Activated naive CD8-positive, alpha-beta T cell treated with anti-CD3 and anti-CD28 coated beads, Interleukin-2, amount 50 U/mL, for 16 hours (primary cell): ENCODE results near the gene OR2T35.

Experiments
- DNase-seq: peaks from one replicate; pipeline ENCODE4 v3.0.0-alpha.2; 2020; ENCODE audit warnings: low read depth, low spot score

The OR2T35 gene

GRCh38 chr1:248627971-248628844 lies 16.9 kb downstream of the OR2T35 start:
- no peak for DNase-seq

DNA sequence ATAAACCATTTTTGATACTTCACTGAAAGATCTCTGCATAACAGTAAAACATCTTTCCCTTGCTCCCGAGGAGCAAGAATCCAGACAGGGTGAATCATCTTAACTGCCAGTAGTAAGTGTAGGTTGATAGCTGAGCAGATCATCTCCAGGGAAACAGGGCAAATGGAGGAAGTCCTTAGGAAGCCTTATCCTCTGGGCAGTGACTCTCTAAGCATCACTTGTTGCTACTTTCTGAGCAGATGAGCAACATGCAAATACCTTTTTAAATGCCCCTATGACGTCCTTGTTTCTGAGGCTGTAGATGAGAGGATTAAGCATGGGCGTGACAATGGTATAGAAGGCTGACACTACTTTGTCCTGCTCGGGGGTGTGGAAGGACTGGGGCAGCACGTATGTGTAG lies 19.1 kb downstream of the OR2T35 start:
- no peak for DNase-seq

- no peak for DNase-seq
These were observed 19.9 kb downstream of the OR2T35 start for GRCh38 chr1:248625166-248625565.

- DNase-seq = no peak
These were observed 22.5 kb downstream of the OR2T35 start for GRCh38 chr1:248622570-248623001.

DNA sequence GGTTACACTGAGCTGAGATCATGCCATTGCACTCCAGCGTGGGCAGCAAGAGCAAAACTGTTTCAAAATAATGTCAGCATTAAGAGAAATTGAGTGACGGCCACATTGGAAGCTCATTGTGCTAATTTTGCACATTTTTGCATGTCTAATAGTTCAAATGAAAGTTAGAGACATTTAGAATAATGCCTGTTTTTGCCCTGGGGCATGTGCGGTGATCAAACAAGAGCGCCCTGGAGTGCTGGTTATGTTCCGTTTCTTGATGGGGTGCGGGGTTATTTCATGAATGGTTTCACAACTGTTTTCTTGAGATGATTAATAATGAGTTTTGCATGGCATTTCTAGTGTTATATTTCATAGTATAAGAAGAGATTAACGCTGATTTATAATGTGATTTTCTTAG lies 23.3 kb downstream of the OR2T35 start:
- no peak for DNase-seq

DNA sequence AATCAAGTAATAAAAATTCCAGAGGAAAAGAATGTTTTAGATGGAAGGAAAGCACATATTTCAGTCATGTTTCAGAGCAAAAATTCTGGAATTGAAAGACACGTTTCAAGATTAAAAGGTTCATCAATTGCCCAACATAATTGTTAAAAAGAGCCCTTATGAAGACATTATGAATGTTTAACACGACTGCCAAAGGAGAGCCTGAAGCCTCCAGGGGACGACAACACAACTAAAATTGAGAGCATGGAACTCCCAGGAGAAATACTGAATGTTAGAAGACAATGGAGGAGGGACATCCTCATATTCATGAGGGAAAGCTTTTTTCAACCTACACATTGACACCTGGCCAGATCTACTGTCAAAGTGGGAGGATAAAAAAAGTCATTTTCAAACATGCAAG lies 26.2 kb downstream of the OR2T35 start:
- DNase-seq = peak; percentile 4

DNA sequence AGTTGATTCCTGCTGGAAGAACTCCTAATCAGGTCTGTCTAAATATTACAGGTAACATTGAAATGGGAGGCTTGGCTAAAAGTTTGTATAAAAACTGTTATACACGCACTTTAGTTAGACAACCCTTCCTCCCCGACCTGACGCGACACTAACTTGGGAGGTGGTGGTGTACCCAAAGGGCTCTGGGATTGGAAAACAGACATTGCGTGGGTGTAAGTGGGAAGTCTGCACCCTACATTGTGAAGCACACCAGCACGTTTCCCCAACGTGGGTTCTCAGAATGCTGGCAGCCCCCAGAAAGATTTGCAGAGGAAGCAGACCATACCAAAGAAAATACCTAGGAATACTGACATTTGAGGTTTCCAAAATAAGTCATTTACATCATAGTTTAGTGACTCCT lies 27.0 kb downstream of the OR2T35 start:
- no peak for DNase-seq

- DNase-seq = no peak
These were observed 31.3 kb downstream of the OR2T35 start for GRCh38 chr1:248613742-248614141.

DNA sequence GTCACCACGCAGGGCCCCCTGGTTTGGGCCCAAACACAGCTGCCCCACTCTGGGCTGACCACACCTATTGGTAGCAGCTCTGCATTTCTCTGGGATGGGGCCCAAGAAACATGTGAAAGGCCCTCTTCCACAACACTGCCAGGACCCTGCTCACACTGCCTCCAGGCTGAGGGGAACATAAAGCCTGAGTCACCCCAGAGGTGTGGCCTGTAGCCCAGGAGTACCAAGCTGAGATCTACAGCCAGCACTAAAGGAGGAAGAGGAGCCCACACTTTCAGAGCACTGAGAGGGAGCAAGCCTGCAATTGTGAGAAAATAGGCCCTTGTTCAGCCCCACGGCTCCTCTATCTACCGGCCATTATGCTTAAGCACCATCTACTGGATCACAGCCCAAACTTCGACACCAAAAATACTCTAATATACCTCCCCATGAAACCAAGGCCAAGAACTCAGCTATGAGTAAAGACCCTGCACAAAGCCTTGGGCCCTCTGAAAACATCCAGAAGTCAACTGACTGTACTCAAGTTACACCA lies 33.1 kb downstream of the OR2T35 start:
- DNase-seq = no peak

- DNase-seq = no peak
These were observed 34.8 kb downstream of the OR2T35 start for GRCh38 chr1:248610301-248610700.

DNA sequence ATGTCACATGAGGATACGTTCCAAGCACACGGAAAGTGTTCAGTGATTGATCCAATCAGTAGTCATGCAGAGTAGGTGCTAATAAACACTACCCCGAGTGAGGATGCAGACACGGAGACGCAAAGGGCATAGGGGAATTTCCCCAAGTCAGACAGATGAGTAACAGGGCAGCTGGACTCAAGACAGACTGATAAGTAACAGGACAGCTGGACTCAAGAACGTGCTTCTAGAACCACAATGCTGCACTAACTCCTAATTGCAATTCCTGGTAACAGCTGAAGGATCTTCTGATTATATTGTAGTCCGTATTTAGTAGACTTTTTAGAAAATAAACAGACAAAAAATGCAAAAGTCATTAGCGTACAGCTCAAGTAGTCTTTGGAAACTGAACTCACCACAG lies 45.7 kb downstream of the OR2T35 start:
- no peak for DNase-seq

- no peak for DNase-seq
These were observed 47.5 kb downstream of the OR2T35 start, which contains the start of gene OR2T10 for GRCh38 chr1:248597589-248597988. Gene OR2T10 (minus strand): TSS chr1:248597700. CDS start chr1:248593768, 3,932 bp downstream.

DNA sequence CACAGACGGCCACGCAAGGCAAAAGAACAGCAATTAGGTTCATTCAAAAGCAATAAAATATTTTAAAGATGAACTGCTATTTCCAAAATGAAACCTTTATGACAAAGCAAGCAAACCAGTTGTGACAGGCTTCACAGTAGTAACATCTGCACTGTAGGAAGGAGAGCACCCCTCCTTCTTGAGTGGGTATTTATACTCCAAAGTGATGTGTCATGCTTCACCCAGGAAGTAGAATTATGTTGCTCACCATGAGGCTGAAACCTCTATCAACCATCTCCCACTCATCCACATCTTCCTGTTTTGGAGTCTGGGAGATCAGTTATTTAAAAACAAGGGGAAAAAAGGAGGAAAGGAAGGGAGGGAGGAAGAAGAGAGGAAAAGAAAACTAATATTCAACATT lies 48.5 kb downstream of the OR2T35 start:
- DNase-seq = no peak

GRCh38 chr1:248593226-248593625 lies 51.9 kb downstream of the OR2T35 start:
- DNase-seq = no peak

- DNase-seq = no peak
These were observed 52.4 kb downstream of the OR2T35 start for GRCh38 chr1:248592655-248593054.

GRCh38 chr1:248590055-248590454 lies 55.0 kb downstream of the OR2T35 start:
- no peak for DNase-seq

DNA sequence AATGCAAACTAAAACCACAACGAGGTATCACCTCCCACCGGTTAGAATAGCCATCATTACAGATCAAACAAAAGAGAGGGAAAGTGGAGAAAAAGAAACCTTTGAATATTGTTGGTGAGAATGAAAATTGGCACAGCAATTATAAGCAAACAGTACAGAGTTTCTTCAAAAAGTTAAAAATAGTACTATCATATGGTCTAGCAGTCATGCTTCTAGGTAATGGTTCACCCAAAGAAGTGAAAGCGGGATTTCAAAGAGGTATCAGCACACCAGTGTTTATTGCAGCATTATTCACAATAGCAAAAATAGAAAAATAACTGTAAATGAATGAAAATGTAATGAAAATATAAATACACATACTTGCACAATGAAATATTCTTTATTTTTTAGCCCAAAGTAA lies 55.7 kb downstream of the OR2T35 start:
- no peak for DNase-seq
